Astrocyte of the spinal cord (primary cell): ENCODE results near the gene GTF3C5.
"Not testable (repeated sequence)": the region's sequence is repeated elsewhere in the genome, so short reads cannot be mapped to it uniquely, and the experiment has no call there.

ENCODE experiments used
- DNase-seq: peaks from one replicate; pipeline ENCODE4 v3.0.0; 2011; ENCODE audit warnings: low read depth, low spot score
- H3K4me3 ChIP-seq: 2 replicates; pipeline ENCODE4 v1.5.1; 2011; ENCODE audit warnings: low read depth, mild to moderate bottlenecking, low read length, moderate library complexity
- in situ Hi-C: cut with HindIII; loops from 2 replicates; pipeline ENCODE4 v1.10.0; 2017; ENCODE audit warnings: low sequenced_read_pairs
- TF ChIP-seq, protein P1 (sequence below): IDR thresholded peaks from 2 replicates; pipeline ENCODE4 v1.5.1; 2012; ENCODE audit warnings: low read depth, mild to moderate bottlenecking, low read length, inconsistent platforms

The GTF3C5 gene

GRCh38 chr9:132985489-132985888 lies 45.3 kb upstream of the GTF3C5 start:
- in situ Hi-C loops, result no loop called here
- H3K4me3 ChIP-seq, result no peak overlapping the region
- TF ChIP-seq, protein P1, sequence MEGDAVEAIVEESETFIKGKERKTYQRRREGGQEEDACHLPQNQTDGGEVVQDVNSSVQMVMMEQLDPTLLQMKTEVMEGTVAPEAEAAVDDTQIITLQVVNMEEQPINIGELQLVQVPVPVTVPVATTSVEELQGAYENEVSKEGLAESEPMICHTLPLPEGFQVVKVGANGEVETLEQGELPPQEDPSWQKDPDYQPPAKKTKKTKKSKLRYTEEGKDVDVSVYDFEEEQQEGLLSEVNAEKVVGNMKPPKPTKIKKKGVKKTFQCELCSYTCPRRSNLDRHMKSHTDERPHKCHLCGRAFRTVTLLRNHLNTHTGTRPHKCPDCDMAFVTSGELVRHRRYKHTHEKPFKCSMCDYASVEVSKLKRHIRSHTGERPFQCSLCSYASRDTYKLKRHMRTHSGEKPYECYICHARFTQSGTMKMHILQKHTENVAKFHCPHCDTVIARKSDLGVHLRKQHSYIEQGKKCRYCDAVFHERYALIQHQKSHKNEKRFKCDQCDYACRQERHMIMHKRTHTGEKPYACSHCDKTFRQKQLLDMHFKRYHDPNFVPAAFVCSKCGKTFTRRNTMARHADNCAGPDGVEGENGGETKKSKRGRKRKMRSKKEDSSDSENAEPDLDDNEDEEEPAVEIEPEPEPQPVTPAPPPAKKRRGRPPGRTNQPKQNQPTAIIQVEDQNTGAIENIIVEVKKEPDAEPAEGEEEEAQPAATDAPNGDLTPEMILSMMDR, result no peak
- no peak for DNase-seq

- no peak for DNase-seq
- in situ Hi-C loops, result no loop called here
- TF ChIP-seq, protein P1, result no peak
- no peak overlapping the region for H3K4me3 ChIP-seq
These were observed 44.7 kb upstream of the GTF3C5 start for GRCh38 chr9:132986114-132986513.

DNA sequence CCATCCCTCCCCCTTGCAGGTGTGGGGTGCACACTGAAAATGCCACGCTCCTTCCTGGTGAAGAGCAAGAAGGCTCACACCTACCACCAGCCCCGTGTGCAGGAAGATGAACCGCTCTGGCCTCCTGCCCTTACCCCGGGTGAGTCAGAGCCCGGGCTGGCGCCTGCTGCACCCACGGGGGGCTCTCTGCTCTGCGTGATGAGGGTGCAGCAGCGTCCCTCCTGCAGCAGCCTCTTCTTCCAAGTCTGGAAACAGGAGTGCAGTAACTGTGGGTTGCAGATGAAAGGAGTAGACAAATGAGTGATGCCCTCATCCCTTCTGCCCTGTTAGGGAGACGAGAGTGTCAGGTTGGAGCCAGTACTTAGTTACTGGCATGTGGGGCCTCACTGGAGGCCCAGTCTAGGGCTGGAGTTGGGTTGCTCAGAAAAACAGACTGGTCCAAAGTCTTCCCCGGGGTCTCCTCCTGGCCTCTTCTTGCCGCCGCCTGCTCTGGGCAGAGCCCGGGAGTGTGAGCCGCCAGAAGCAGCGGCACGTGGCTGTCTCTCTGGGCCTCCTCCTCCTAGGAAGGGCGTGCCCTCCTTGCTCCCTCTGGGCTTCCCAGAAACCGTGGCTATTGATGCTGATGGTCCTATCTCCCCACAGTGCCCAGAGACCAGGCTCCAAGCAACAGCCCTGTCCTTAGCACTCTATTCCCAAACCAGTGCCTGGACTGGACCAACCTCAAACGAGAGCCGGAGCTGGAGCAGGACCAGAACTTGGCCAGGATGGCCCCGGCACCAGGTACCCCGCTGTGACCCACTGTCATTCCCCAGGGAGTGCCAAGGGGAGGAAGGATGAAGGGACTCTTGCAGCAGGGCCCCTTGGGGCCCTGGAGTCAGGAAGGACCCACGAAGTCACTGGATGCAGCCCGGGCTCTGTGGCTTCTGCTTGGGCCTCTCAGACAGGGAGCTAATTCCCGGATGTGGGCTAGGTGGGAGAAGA lies 43.9 kb upstream of the GTF3C5 start:
- no peak for DNase-seq
- H3K4me3 ChIP-seq, result no peak overlapping the region
- in situ Hi-C loops, result no loop called here
- TF ChIP-seq, protein P1, result no peak

- in situ Hi-C loops, result no loop called here
These were observed 42.4 kb upstream of the GTF3C5 start for GRCh38 chr9:132988244-132989013.

GRCh38 chr9:132989014-132989310 lies 41.8 kb upstream of the GTF3C5 start:
- no peak for DNase-seq
- no peak overlapping the region for H3K4me3 ChIP-seq
- TF ChIP-seq, protein P1, result no peak
- in situ Hi-C loops, result no loop called here

More at GRCh38 chr9:132988244-132989013, 42.4 kb upstream of the GTF3C5 start:
- no peak for DNase-seq
- TF ChIP-seq, protein P1, result no peak
- no peak overlapping the region for H3K4me3 ChIP-seq

DNA sequence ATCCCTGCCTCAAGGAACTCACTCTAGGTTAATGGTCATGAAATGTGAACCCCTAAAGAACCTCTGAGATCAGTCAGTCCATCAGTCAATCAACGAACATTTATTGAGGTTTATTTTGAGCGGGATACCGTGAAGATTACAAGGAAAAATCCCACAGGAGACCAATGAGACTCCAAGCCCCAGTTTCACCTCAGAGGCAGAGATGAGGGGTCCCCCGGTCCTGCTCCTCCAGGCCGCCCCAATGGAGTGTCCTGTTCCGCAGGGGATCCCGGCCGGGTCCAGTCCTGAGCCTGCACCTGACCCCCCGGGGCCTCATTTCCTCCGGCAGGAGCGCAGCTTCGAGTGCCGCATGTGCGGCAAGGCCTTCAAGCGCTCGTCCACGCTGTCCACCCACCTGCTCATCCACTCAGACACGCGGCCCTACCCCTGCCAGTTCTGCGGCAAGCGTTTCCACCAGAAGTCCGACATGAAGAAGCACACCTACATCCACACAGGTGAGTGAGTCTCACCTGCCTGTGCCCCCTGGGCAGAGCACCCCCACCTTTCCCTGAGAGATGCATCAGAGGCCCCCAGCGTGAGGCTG lies 41.3 kb upstream of the GTF3C5 start:
- H3K4me3 ChIP-seq, result no peak overlapping the region
- no peak for DNase-seq
- in situ Hi-C loops, result no loop called here
- TF ChIP-seq, protein P1, result no peak

DNA sequence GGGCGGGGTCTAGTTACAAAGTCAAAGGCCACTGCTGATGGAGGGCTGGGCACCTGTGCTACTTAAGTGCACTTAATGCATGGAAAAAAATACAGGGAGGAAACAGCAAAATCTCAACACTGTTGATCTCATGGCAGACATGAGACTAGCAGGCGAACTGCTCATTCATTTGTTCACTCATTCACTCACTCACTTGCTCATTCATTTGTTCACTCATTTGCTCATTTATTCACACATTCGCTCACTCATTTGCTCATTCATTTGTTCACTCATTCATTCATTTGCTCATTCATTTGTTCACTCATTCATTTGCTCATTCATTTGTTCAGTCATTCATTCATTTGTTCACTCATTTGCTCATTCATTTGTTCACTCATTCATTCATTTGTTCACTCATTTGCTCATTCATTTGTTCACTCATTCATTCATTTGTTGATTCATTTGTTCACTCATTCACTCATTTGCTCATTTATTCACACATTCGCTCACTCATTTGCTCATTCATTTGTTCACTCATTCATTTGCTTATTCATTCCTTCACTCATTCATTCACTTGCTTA lies 40.7 kb upstream of the GTF3C5 start:
- DNase-seq, in situ Hi-C loops: not testable (repeated sequence)

More for the DNA sequence above, 40.7 kb upstream of the GTF3C5 start:
- not testable (repeated sequence) for H3K4me3 ChIP-seq
